NCI-H774 (cell line): ENCODE results near the gene FAM110A.
"Not testable (repeated sequence)": the region's sequence is repeated elsewhere in the genome, so short reads cannot be mapped to it uniquely, and the experiment has no call there.

Source experiments
- DNase-seq: peaks from one replicate; lab custom pipeline; 2025; lab: John Stamatoyannopoulos, UW

Gene FAM110A

GRCh38 chr20:873875-874607 lies 40.5 kb downstream of the FAM110A start:
- DNase-seq: no peak

GRCh38 chr20:875115-875514 lies 41.6 kb downstream of the FAM110A start:
- DNase-seq: no peak

- no peak for DNase-seq
These were observed 44.3 kb downstream of the FAM110A start for GRCh38 chr20:877814-878213.

GRCh38 chr20:878511-879307 lies 45.2 kb downstream of the FAM110A start:
- no peak for DNase-seq

GRCh38 chr20:879626-880025 lies 46.1 kb downstream of the FAM110A start:
- no peak for DNase-seq

GRCh38 chr20:881051-881782 lies 47.7 kb downstream of the FAM110A start:
- DNase-seq: no peak

GRCh38 chr20:881783-882144 lies 48.2 kb downstream of the FAM110A start:
- DNase-seq: no peak

- DNase-seq: no peak
These were observed 51.8 kb downstream of the FAM110A start for GRCh38 chr20:884983-885952.

GRCh38 chr20:887137-887536 lies 53.6 kb downstream of the FAM110A start:
- DNase-seq: no peak

GRCh38 chr20:888057-888456 lies 54.5 kb downstream of the FAM110A start:
- DNase-seq: no peak

- no peak for DNase-seq
These were observed 55.6 kb downstream of the FAM110A start for GRCh38 chr20:889106-889505.

GRCh38 chr20:889932-890463 lies 56.5 kb downstream of the FAM110A start:
- no peak for DNase-seq

- DNase-seq: no peak
These were observed 57.1 kb downstream of the FAM110A start for GRCh38 chr20:890666-891057.

GRCh38 chr20:891058-891705 lies 57.7 kb downstream of the FAM110A start:
- DNase-seq: no peak

GRCh38 chr20:891706-892080 lies 58.2 kb downstream of the FAM110A start:
- DNase-seq: no peak

GRCh38 chr20:892371-892770 lies 58.9 kb downstream of the FAM110A start:
- DNase-seq: not testable (repeated sequence)
